Measurements from ENCODE around the gene PTRH1.

Gene PTRH1

GRCh38 chr9:127711226-127711701 lies 4.2 kb downstream of the PTRH1 start:
- Histone ChIP-seq H3K4ac (ENCODE audit: low read length) (no peak overlapping the region), H3K4me3 (ENCODE audit: low read length in 2 of 2) (no peak overlapping the region), H2BK5ac (ENCODE audit: low read length) (no peak overlapping the region), H2BK15ac (ENCODE audit: low read length) (no peak overlapping the region), H3K4me2 (ENCODE audit: insufficient read depth, low read length, poor library complexity, severe bottlenecking) (no peak overlapping the region), H3K79me1 (ENCODE audit: low read depth, low read length) (peaks cover 4% of the 10 kb centered on the region), H3K9ac (ENCODE audit: low read depth, low read length, poor library complexity) (peak overlapping the region; percentile 89), H4K8ac (ENCODE audit: low read depth, low read length) (no peak overlapping the region), H4K91ac (ENCODE audit: low read depth, low read length, poor library complexity) (no peak overlapping the region), H2BK12ac (ENCODE audit: low read length) (no peak overlapping the region), H2AFZ (ENCODE audit: low read length) (no peak overlapping the region), H3K4me1 (ENCODE audit: control insufficient read depth in 2 of 2, insufficient read depth in 1 of 2, low read depth in 1 of 2, low read length in 2 of 2) (peaks cover 6 to 25% of the 10 kb centered on the region in 2 donors), H3K36me3 (replicated peaks in 1 of 2; ENCODE audit: control insufficient read depth in 2 of 2, insufficient read depth in 2 of 2, low read length in 2 of 2) (no peaks in the 10 kb centered on the region), H3K27me3 (ENCODE audit: control insufficient read depth in 3 of 3, insufficient read depth in 3 of 3, low read depth in 1 of 3, low read length in 3 of 3) (peaks cover 0 to 10% (median 0%) of the 10 kb centered on the region in 3 experiments), H3K14ac (ENCODE audit: low read length) (peak overlapping the region; percentile 95), H3K27ac (replicated peaks; ENCODE audit: low read length) (no peak overlapping the region), H3K23ac (ENCODE audit: low read depth, low read length, poor library complexity) (peak overlapping the region; percentile 0), H3K9me3 (replicated peaks in 1 of 2; ENCODE audit: control insufficient read depth in 2 of 2, insufficient read depth in 1 of 2, low read depth in 1 of 2, low read length in 2 of 2) (peaks cover 0 to 3% of the 10 kb centered on the region in 2 donors), H2AK5ac (ENCODE audit: low read depth, low read length) (no peak overlapping the region), H2BK120ac (ENCODE audit: low read depth, low read length) (no peak overlapping the region), H3K18ac (ENCODE audit: low read length) (no peak overlapping the region)
- DNase-seq (ENCODE audit: low spot score) = no peak
- no CpG with 5 or more reads among the region's 9 CpGs for WGBS, 2 donors (ENCODE audit: extremely low coverage in 2 of 2, insufficient read length in 2 of 2, insufficient replicate concordance in 1 of 2)

- H2BK120ac ChIP-seq (ENCODE audit: low read depth, low read length) = no peak overlapping the region
- H3K27ac ChIP-seq (replicated peaks; ENCODE audit: low read length) = no peak overlapping the region
- H2AK5ac ChIP-seq (ENCODE audit: low read depth, low read length) = peak overlapping the region; percentile 86
- peaks cover 0 to 3% of the 10 kb centered on the region in 2 donors for H3K9me3 ChIP-seq (replicated peaks in 1 of 2; ENCODE audit: control insufficient read depth in 2 of 2, insufficient read depth in 1 of 2, low read depth in 1 of 2, low read length in 2 of 2)
- no peak overlapping the region for H3K4me2 ChIP-seq (ENCODE audit: insufficient read depth, low read length, poor library complexity, severe bottlenecking)
- H2BK15ac ChIP-seq (ENCODE audit: low read length) = no peak overlapping the region
- H4K8ac ChIP-seq (ENCODE audit: low read depth, low read length) = peak overlapping the region; percentile 30
- DNase-seq (ENCODE audit: low spot score) = no peak
- no peak overlapping the region for H3K4me3 ChIP-seq (ENCODE audit: low read length in 2 of 2)
- peaks cover 4% of the 10 kb centered on the region for H3K79me1 ChIP-seq (ENCODE audit: low read depth, low read length)
- WGBS, 2 donors (ENCODE audit: extremely low coverage in 2 of 2, insufficient read length in 2 of 2, insufficient replicate concordance in 1 of 2) = no CpG with 5 or more reads among the region's 10 CpGs
- H3K4me1 ChIP-seq (ENCODE audit: control insufficient read depth in 2 of 2, insufficient read depth in 1 of 2, low read depth in 1 of 2, low read length in 2 of 2) = peaks cover 10 to 28% of the 10 kb centered on the region in 2 donors
- H4K91ac ChIP-seq (ENCODE audit: low read depth, low read length, poor library complexity) = no peak overlapping the region
- H2BK5ac ChIP-seq (ENCODE audit: low read length) = no peak overlapping the region
- H3K14ac ChIP-seq (ENCODE audit: low read length) = peak overlapping the region; percentile 65
- no peak overlapping the region for H3K9ac ChIP-seq (ENCODE audit: low read depth, low read length, poor library complexity)
- peaks cover 0 to 10% (median 0%) of the 10 kb centered on the region in 3 experiments for H3K27me3 ChIP-seq (ENCODE audit: control insufficient read depth in 3 of 3, insufficient read depth in 3 of 3, low read depth in 1 of 3, low read length in 3 of 3)
- H3K23ac ChIP-seq (ENCODE audit: low read depth, low read length, poor library complexity) = peak overlapping the region; percentile 67
- H3K18ac ChIP-seq (ENCODE audit: low read length) = no peak overlapping the region
- H2AFZ ChIP-seq (ENCODE audit: low read length) = no peak overlapping the region
- no peak overlapping the region for H3K4ac ChIP-seq (ENCODE audit: low read length)
- H3K36me3 ChIP-seq (replicated peaks in 1 of 2; ENCODE audit: control insufficient read depth in 2 of 2, insufficient read depth in 2 of 2, low read length in 2 of 2) = no peaks in the 10 kb centered on the region
- H2BK12ac ChIP-seq (ENCODE audit: low read length) = no peak overlapping the region
These were observed 5.2 kb downstream of the PTRH1 start for GRCh38 chr9:127710204-127710783.

- Histone ChIP-seq H3K23ac (ENCODE audit: low read depth, low read length, poor library complexity) (peak overlapping the region; percentile 45), H3K79me1 (ENCODE audit: low read depth, low read length) (no peaks in the 10 kb centered on the region), H4K8ac (ENCODE audit: low read depth, low read length) (no peak overlapping the region), H3K36me3 (replicated peaks in 1 of 2; ENCODE audit: control insufficient read depth in 2 of 2, insufficient read depth in 2 of 2, low read length in 2 of 2) (no peaks in the 10 kb centered on the region), H2AK5ac (ENCODE audit: low read depth, low read length) (peak overlapping the region; percentile 31), H3K9me3 (replicated peaks in 1 of 2; ENCODE audit: control insufficient read depth in 2 of 2, insufficient read depth in 1 of 2, low read depth in 1 of 2, low read length in 2 of 2) (peaks cover 0 to 3% of the 10 kb centered on the region in 2 donors), H3K9ac (ENCODE audit: low read depth, low read length, poor library complexity) (no peak overlapping the region), H3K4me2 (ENCODE audit: insufficient read depth, low read length, poor library complexity, severe bottlenecking) (no peak overlapping the region), H3K4ac (ENCODE audit: low read length) (no peak overlapping the region), H3K27me3 (ENCODE audit: control insufficient read depth in 3 of 3, insufficient read depth in 3 of 3, low read depth in 1 of 3, low read length in 3 of 3) (peaks cover 0 to under 1% (median 0%) of the 10 kb centered on the region in 3 experiments), H3K27ac (replicated peaks; ENCODE audit: low read length) (no peak overlapping the region), H2BK5ac (ENCODE audit: low read length) (peak overlapping the region; percentile 2), H2AFZ (ENCODE audit: low read length) (no peak overlapping the region), H3K4me1 (ENCODE audit: control insufficient read depth in 2 of 2, insufficient read depth in 1 of 2, low read depth in 1 of 2, low read length in 2 of 2) (peaks cover 10 to 22% of the 10 kb centered on the region in 2 donors), H2BK12ac (ENCODE audit: low read length) (no peak overlapping the region), H3K14ac (ENCODE audit: low read length) (no peak overlapping the region), H4K91ac (ENCODE audit: low read depth, low read length, poor library complexity) (no peak overlapping the region), H3K4me3 (ENCODE audit: low read length in 2 of 2) (no peak overlapping the region), H3K18ac (ENCODE audit: low read length) (no peak overlapping the region), H2BK15ac (ENCODE audit: low read length) (no peak overlapping the region), H2BK120ac (ENCODE audit: low read depth, low read length) (no peak overlapping the region)
- no CpG with 5 or more reads among the region's 8 CpGs for WGBS, 2 donors (ENCODE audit: extremely low coverage in 2 of 2, insufficient read length in 2 of 2, insufficient replicate concordance in 1 of 2)
- no peak for DNase-seq (ENCODE audit: low spot score)
These were observed 6.4 kb downstream of the PTRH1 start for GRCh38 chr9:127708952-127709587.

- no peak overlapping the region for H3K4ac ChIP-seq (ENCODE audit: low read length)
- no peak overlapping the region for H2AK5ac ChIP-seq (ENCODE audit: low read depth, low read length)
- H3K18ac ChIP-seq (ENCODE audit: low read length) = no peak overlapping the region
- WGBS, 2 donors (ENCODE audit: extremely low coverage in 2 of 2, insufficient read length in 2 of 2, insufficient replicate concordance in 1 of 2) = no CpG with 5 or more reads among the region's 5 CpGs
- H3K27ac ChIP-seq (replicated peaks; ENCODE audit: low read length) = no peak overlapping the region
- H3K9ac ChIP-seq (ENCODE audit: low read depth, low read length, poor library complexity) = no peak overlapping the region
- H3K4me1 ChIP-seq (ENCODE audit: control insufficient read depth in 2 of 2, insufficient read depth in 1 of 2, low read depth in 1 of 2, low read length in 2 of 2) = peaks cover 10 to 22% of the 10 kb centered on the region in 2 donors
- H2BK12ac ChIP-seq (ENCODE audit: low read length) = no peak overlapping the region
- no peaks in the 10 kb centered on the region for H3K79me1 ChIP-seq (ENCODE audit: low read depth, low read length)
- H3K36me3 ChIP-seq (replicated peaks in 1 of 2; ENCODE audit: control insufficient read depth in 2 of 2, insufficient read depth in 2 of 2, low read length in 2 of 2) = no peaks in the 10 kb centered on the region
- H3K4me3 ChIP-seq (ENCODE audit: low read length in 2 of 2) = no peak overlapping the region
- H2BK120ac ChIP-seq (ENCODE audit: low read depth, low read length) = no peak overlapping the region
- no peak overlapping the region for H4K8ac ChIP-seq (ENCODE audit: low read depth, low read length)
- H3K14ac ChIP-seq (ENCODE audit: low read length) = no peak overlapping the region
- no peak overlapping the region for H2BK15ac ChIP-seq (ENCODE audit: low read length)
- no peaks in the 10 kb centered on the region for H3K27me3 ChIP-seq (ENCODE audit: control insufficient read depth in 3 of 3, insufficient read depth in 3 of 3, low read depth in 1 of 3, low read length in 3 of 3)
- no peak overlapping the region for H2BK5ac ChIP-seq (ENCODE audit: low read length)
- DNase-seq (ENCODE audit: low spot score) = no peak
- no peak overlapping the region for H4K91ac ChIP-seq (ENCODE audit: low read depth, low read length, poor library complexity)
- no peak overlapping the region for H2AFZ ChIP-seq (ENCODE audit: low read length)
- H3K4me2 ChIP-seq (ENCODE audit: insufficient read depth, low read length, poor library complexity, severe bottlenecking) = no peak overlapping the region
- H3K9me3 ChIP-seq (replicated peaks in 1 of 2; ENCODE audit: control insufficient read depth in 2 of 2, insufficient read depth in 1 of 2, low read depth in 1 of 2, low read length in 2 of 2) = peaks cover 0 to 3% of the 10 kb centered on the region in 2 donors
- H3K23ac ChIP-seq (ENCODE audit: low read depth, low read length, poor library complexity) = no peak overlapping the region
These were observed 7.7 kb downstream of the PTRH1 start for GRCh38 chr9:127707766-127708165.

All from neuronal stem cell (in vitro differentiated cells).